SJCRH30 (cell line): ENCODE measurements around the gene MRPS33. TPM values are rescaled to one million over a fixed set of nuclear protein-coding genes. Genes with fewer than 3 reads are reported as not detected.
A peak's percentile ranks its signal among the peaks of the same experiment; 100 is the strongest.
"Not testable (repeated sequence)": the region's sequence is repeated elsewhere in the genome, so short reads cannot be mapped to it uniquely, and the experiment has no call there.

Experiments
- DNase-seq, 2 experiments: peaks; one replicate each; pipeline ENCODE4 v3.0.0-alpha.2; 2015 to 2020
- H3K27ac ChIP-seq: fragments of 250-450 bp; sonication (Bioruptor Pico); 2 replicates; pipeline ENCODE4 v1.5.1; 2020; ENCODE audit warnings: mild to moderate bottlenecking, moderate library complexity
- H3K27me3 ChIP-seq: fragments of 250-450 bp; sonication (Bioruptor Pico); 2 replicates; pipeline ENCODE4 v1.5.1; 2020; ENCODE audit warnings: mild to moderate bottlenecking, moderate library complexity
- H3K36me3 ChIP-seq: fragments of 250-450 bp; sonication (Bioruptor Pico); 2 replicates; pipeline ENCODE4 v1.5.1; 2020; ENCODE audit warnings: mild to moderate bottlenecking, moderate library complexity
- H3K4me1 ChIP-seq: fragments of 250-450 bp; sonication (Bioruptor Pico); 2 replicates; pipeline ENCODE4 v1.5.1; 2020; ENCODE audit warnings: mild to moderate bottlenecking, moderate library complexity
- H3K4me3 ChIP-seq: fragments of 250-450 bp; sonication (Bioruptor Pico); 2 replicates; pipeline ENCODE4 v1.5.1; 2020; ENCODE audit warnings: mild to moderate bottlenecking, moderate library complexity
- H3K9me3 ChIP-seq: fragments of 250-450 bp; sonication (Bioruptor Pico); replicated peaks from 2 replicates; pipeline ENCODE4 v1.5.1; 2020; ENCODE audit warnings: mild to moderate bottlenecking, moderate library complexity
- total RNA-seq: library from RNA; depleted of rRNA; stranded (reverse); fragments of >200 nt; shearing (Covaris generic); gene quantifications from 2 replicates; pipeline ENCODE4 v1.2.3, GENCODE V29; 2014

Gene MRPS33
- total RNA-seq, 1 experiment from 2014 or later: 59.4 TPM

- H3K27me3 ChIP-seq: no peaks in the 10 kb centered on the region; the same call in 1 of the 2 replicates
- no peak for DNase-seq
- H3K27ac ChIP-seq: no peak overlapping the region
Measured at GRCh38 chr7:140990193-140990962, 24.4 kb downstream of the MRPS33 start.

GRCh38 chr7:140989068-140989467, 25.7 kb downstream of the MRPS33 start:
- Histone ChIP-seq H3K27me3 (no peaks in the 10 kb centered on the region), H3K4me3 (no peak overlapping the region), H3K27ac (no peak overlapping the region), H3K9me3 (no peaks in the 10 kb centered on the region), H3K36me3 (no peaks in the 10 kb centered on the region), H3K4me1 (no peaks in the 10 kb centered on the region)
- DNase-seq: no peak

More at GRCh38 chr7:140990193-140990962, 24.4 kb downstream of the MRPS33 start:
- H3K9me3 ChIP-seq: no peaks in the 10 kb centered on the region
- no peaks in the 10 kb centered on the region for H3K4me1 ChIP-seq
- H3K36me3 ChIP-seq: no peaks in the 10 kb centered on the region
- no peak overlapping the region for H3K4me3 ChIP-seq

GRCh38 chr7:140983802-140984201, 30.9 kb downstream of the MRPS33 start:
- no peak overlapping the region for H3K27ac ChIP-seq
- H3K36me3 ChIP-seq: no peaks in the 10 kb centered on the region
- DNase-seq: peak in 1 of 2 experiments; percentile 66
- H3K9me3 ChIP-seq: no peaks in the 10 kb centered on the region
- H3K4me1 ChIP-seq: no peaks in the 10 kb centered on the region
- no peak overlapping the region for H3K4me3 ChIP-seq
- H3K27me3 ChIP-seq: 0 out of 2 replicates have a peak, but pooled peaks cover 3% of the 10 kb centered on the region

GRCh38 chr7:140982508-140982907, 32.2 kb downstream of the MRPS33 start:
- no peaks in the 10 kb centered on the region for H3K36me3 ChIP-seq
- no peak overlapping the region for H3K27ac ChIP-seq
- no peak for DNase-seq
- no peaks in the 10 kb centered on the region for H3K9me3 ChIP-seq
- 0 out of 2 replicates have a peak, but pooled peaks cover 3% of the 10 kb centered on the region for H3K27me3 ChIP-seq
- H3K4me3 ChIP-seq: no peak overlapping the region
- H3K4me1 ChIP-seq: no peaks in the 10 kb centered on the region

GRCh38 chr7:140981951-140982350, 32.8 kb downstream of the MRPS33 start:
- no peaks in the 10 kb centered on the region for H3K36me3 ChIP-seq
- H3K9me3 ChIP-seq: no peaks in the 10 kb centered on the region
- no peak overlapping the region for H3K4me3 ChIP-seq
- no peak for DNase-seq
- no peak overlapping the region for H3K27ac ChIP-seq
- H3K27me3 ChIP-seq: 0 out of 2 replicates have a peak, but pooled peaks cover 3% of the 10 kb centered on the region
- no peaks in the 10 kb centered on the region for H3K4me1 ChIP-seq

- H3K9me3 ChIP-seq: no peaks in the 10 kb centered on the region
- no peaks in the 10 kb centered on the region for H3K36me3 ChIP-seq
- DNase-seq: no peak
- H3K4me1 ChIP-seq: 0 out of 2 replicates have a peak, but pooled peaks cover 4% of the 10 kb centered on the region
- H3K4me3 ChIP-seq: no peak overlapping the region
- 0 out of 2 replicates have a peak, but pooled peaks cover 3% of the 10 kb centered on the region for H3K27me3 ChIP-seq
- no peak overlapping the region for H3K27ac ChIP-seq
Measured at GRCh38 chr7:140977741-140978140, 37.0 kb downstream of the MRPS33 start.

GRCh38 chr7:140972876-140973829, 41.6 kb downstream of the MRPS33 start:
- H3K27me3 ChIP-seq: no peaks in the 10 kb centered on the region
- no peaks in the 10 kb centered on the region for H3K9me3 ChIP-seq
- no peaks in the 10 kb centered on the region for H3K36me3 ChIP-seq
- DNase-seq: peak in 1 of 2 experiments; percentile 16
- 0 out of 2 replicates have a peak, but pooled peaks cover 9% of the 10 kb centered on the region for H3K4me1 ChIP-seq
- no peak overlapping the region for H3K4me3 ChIP-seq
- H3K27ac ChIP-seq: no peak overlapping the region

GRCh38 chr7:140972344-140972743, 42.4 kb downstream of the MRPS33 start:
- no peak overlapping the region for H3K27ac ChIP-seq
- H3K9me3 ChIP-seq: no peaks in the 10 kb centered on the region
- no peaks in the 10 kb centered on the region for H3K27me3 ChIP-seq
- H3K4me3 ChIP-seq: no peak overlapping the region
- no peaks in the 10 kb centered on the region for H3K36me3 ChIP-seq
- 0 out of 2 replicates have a peak, but pooled peaks cover 9% of the 10 kb centered on the region for H3K4me1 ChIP-seq
- no peak for DNase-seq

- 0 out of 2 replicates have a peak, but pooled peaks cover 2% of the 10 kb centered on the region for H3K4me1 ChIP-seq
- H3K36me3 ChIP-seq: no peaks in the 10 kb centered on the region
- no peak overlapping the region for H3K27ac ChIP-seq
- no peaks in the 10 kb centered on the region; the same call in 1 of the 2 replicates for H3K27me3 ChIP-seq
- DNase-seq: no peak
- H3K4me3 ChIP-seq: no peak overlapping the region
- peaks cover 2% of the 10 kb centered on the region; the same call in 1 of the 2 replicates for H3K9me3 ChIP-seq
Measured at GRCh38 chr7:140967438-140967837, 47.3 kb downstream of the MRPS33 start.

GRCh38 chr7:140966561-140967233, 48.1 kb downstream of the MRPS33 start:
- no peaks in the 10 kb centered on the region for H3K4me1 ChIP-seq
- H3K9me3 ChIP-seq: peaks cover 4% of the 10 kb centered on the region; the same call in 1 of the 2 replicates
- no peak overlapping the region for H3K27ac ChIP-seq
- no peaks in the 10 kb centered on the region for H3K36me3 ChIP-seq
- no peak overlapping the region for H3K4me3 ChIP-seq
- DNase-seq: no peak
- H3K27me3 ChIP-seq: no peaks in the 10 kb centered on the region; the same call in 1 of the 2 replicates

- Histone ChIP-seq H3K9me3 (peaks cover 4% of the 10 kb centered on the region; the same call in 1 of the 2 replicates), H3K36me3 (no peaks in the 10 kb centered on the region), H3K4me3 (no peak overlapping the region), H3K27ac (no peak overlapping the region), H3K27me3 (no peaks in the 10 kb centered on the region; the same call in 1 of the 2 replicates), H3K4me1 (no peaks in the 10 kb centered on the region)
- DNase-seq: no peak
Measured at GRCh38 chr7:140961117-140961516, 53.6 kb downstream of the MRPS33 start.

- not testable (repeated sequence) for H3K36me3 ChIP-seq, H3K9me3 ChIP-seq, H3K27ac ChIP-seq, H3K4me1 ChIP-seq, DNase-seq, H3K27me3 ChIP-seq, H3K4me3 ChIP-seq
Measured at GRCh38 chr7:140956997-140957396, 57.8 kb downstream of the MRPS33 start.
